ENCODE data around the gene RABGAP1L. TPM values are rescaled to one million over a fixed set of nuclear protein-coding genes. Genes with fewer than 3 reads are reported as not detected.
"Not testable (repeated sequence)": the region's sequence is repeated elsewhere in the genome, so short reads cannot be mapped to it uniquely, and the experiment has no call there.

RABGAP1L gene
- total and polyA plus RNA-seq, 7 experiments from 2014 or later: 38.4 to 97.4 (median 55.1) TPM

GRCh38 chr1:174497478-174497877, 338.2 kb downstream of the RABGAP1L start:
- CTCF ChIA-PET: no interaction called here
- POLR2A ChIA-PET: no interaction called here
- Histone ChIP-seq H3K9me3 (ENCODE audit: control insufficient read depth in 2 of 3, low read length in 3 of 3) (no peaks in the 10 kb centered on the region), H3K4me3 (ENCODE audit: low read length) (no peak overlapping the region), H3K4me1 (ENCODE audit: control insufficient read depth in 2 of 2, insufficient read depth in 2 of 2, low read length in 2 of 2) (no peaks in the 10 kb centered on the region), H3K27ac (ENCODE audit: low read depth, low read length) (no peak overlapping the region), H3K36me3 (ENCODE audit: control insufficient read depth in 2 of 3, insufficient read depth in 3 of 3, low read length in 3 of 3) (no peaks in the 10 kb centered on the region), H3K27me3 (ENCODE audit: control insufficient read depth in 2 of 2, insufficient read depth in 2 of 2, low read length in 2 of 2) (no peaks in the 10 kb centered on the region)
- Mint-ChIP-seq H3K9me3 (peaks cover 0 to 3% (median 0%) of the 10 kb centered on the region in 11 donors), H3K27me3 (no peaks in the 10 kb centered on the region), H3K36me3 (peaks cover 0 to 15% (median 4%) of the 10 kb centered on the region in 5 donors), H3K27ac (no peak overlapping the region), H3K4me1 (peaks cover 0 to 8% (median 2%) of the 10 kb centered on the region in 7 donors), H3K4me3 (no peak overlapping the region)
- no peak for ATAC-seq
- no peak for DNase-seq
- intact Hi-C loops (cut with micrococcal nuclease): no loop called here

- ATAC-seq; H3K27me3 ChIP-seq (ENCODE audit: control insufficient read depth in 2 of 2, insufficient read depth in 2 of 2, low read length in 2 of 2); POLR2A ChIA-PET; H3K4me1 ChIP-seq (ENCODE audit: control insufficient read depth in 2 of 2, insufficient read depth in 2 of 2, low read length in 2 of 2); H3K36me3 ChIP-seq (ENCODE audit: control insufficient read depth in 2 of 3, insufficient read depth in 3 of 3, low read length in 3 of 3); CTCF ChIA-PET; H3K27ac Mint-ChIP-seq; H3K9me3 Mint-ChIP-seq; H3K9me3 ChIP-seq (ENCODE audit: control insufficient read depth in 2 of 3, low read length in 3 of 3); H3K4me3 Mint-ChIP-seq; H3K27ac ChIP-seq (ENCODE audit: low read depth, low read length); DNase-seq; H3K27me3 Mint-ChIP-seq; H3K4me1 Mint-ChIP-seq; intact Hi-C loops (cut with micrococcal nuclease); H3K4me3 ChIP-seq (ENCODE audit: low read length): not testable (repeated sequence)
- H3K36me3 Mint-ChIP-seq: peaks cover 0 to 21% (median 11%) of the 10 kb centered on the region in 5 donors
These were observed 357.4 kb downstream of the RABGAP1L start for GRCh38 chr1:174516755-174517154.

- no peaks in the 10 kb centered on the region for H3K4me1 ChIP-seq (ENCODE audit: control insufficient read depth in 2 of 2, insufficient read depth in 2 of 2, low read length in 2 of 2)
- Mint-ChIP-seq H3K4me1 (peaks cover 0 to 7% (median 0%) of the 10 kb centered on the region in 7 donors), H3K27me3 (no peaks in the 10 kb centered on the region), H3K27ac (no peak overlapping the region), H3K36me3 (peaks cover 0 to 34% (median 30%) of the 10 kb centered on the region in 5 donors), H3K9me3 (peaks cover 0 to 36% (median 18%) of the 10 kb centered on the region in 11 donors), H3K4me3 (no peak overlapping the region)
- no peaks in the 10 kb centered on the region for H3K27me3 ChIP-seq (ENCODE audit: control insufficient read depth in 2 of 2, insufficient read depth in 2 of 2, low read length in 2 of 2)
- H3K27ac ChIP-seq (ENCODE audit: low read depth, low read length): no peak overlapping the region
- CTCF ChIA-PET: no interaction called here
- peaks cover 0 to 10% (median 0%) of the 10 kb centered on the region in 3 experiments for H3K9me3 ChIP-seq (ENCODE audit: control insufficient read depth in 2 of 3, low read length in 3 of 3)
- intact Hi-C loops (cut with micrococcal nuclease): no loop called here
- no peak overlapping the region for H3K4me3 ChIP-seq (ENCODE audit: low read length)
- ATAC-seq (no peak), DNase-seq (no peak)
- H3K36me3 ChIP-seq (ENCODE audit: control insufficient read depth in 2 of 3, insufficient read depth in 3 of 3, low read length in 3 of 3): no peaks in the 10 kb centered on the region
- POLR2A ChIA-PET: no interaction called here
These were observed 360.5 kb downstream of the RABGAP1L start for GRCh38 chr1:174519844-174520243.

- Histone ChIP-seq H3K36me3 (ENCODE audit: control insufficient read depth in 2 of 3, insufficient read depth in 3 of 3, low read length in 3 of 3) (no peaks in the 10 kb centered on the region), H3K9me3 (ENCODE audit: control insufficient read depth in 2 of 3, low read length in 3 of 3) (peaks cover 0 to 13% (median 7%) of the 10 kb centered on the region in 3 experiments), H3K4me1 (ENCODE audit: control insufficient read depth in 2 of 2, insufficient read depth in 2 of 2, low read length in 2 of 2) (no peaks in the 10 kb centered on the region), H3K4me3 (ENCODE audit: low read length) (no peak overlapping the region), H3K27me3 (ENCODE audit: control insufficient read depth in 2 of 2, insufficient read depth in 2 of 2, low read length in 2 of 2) (no peaks in the 10 kb centered on the region), H3K27ac (ENCODE audit: low read depth, low read length) (no peak overlapping the region)
- Mint-ChIP-seq H3K27me3 (no peaks in the 10 kb centered on the region), H3K9me3 (peaks cover 3 to 60% (median 28%) of the 10 kb centered on the region in 11 donors), H3K4me3 (no peak overlapping the region), H3K4me1 (peaks cover 0 to 8% (median 0%) of the 10 kb centered on the region in 7 donors), H3K36me3 (peaks cover 16 to 58% (median 46%) of the 10 kb centered on the region in 5 donors), H3K27ac (no peak overlapping the region)
- ATAC-seq (no peak), DNase-seq (no peak)
- POLR2A ChIA-PET: no interaction called here
- intact Hi-C loops (cut with micrococcal nuclease): no loop called here
- CTCF ChIA-PET: no interaction called here
These were observed 372.4 kb downstream of the RABGAP1L start for GRCh38 chr1:174531751-174532150.

DNA sequence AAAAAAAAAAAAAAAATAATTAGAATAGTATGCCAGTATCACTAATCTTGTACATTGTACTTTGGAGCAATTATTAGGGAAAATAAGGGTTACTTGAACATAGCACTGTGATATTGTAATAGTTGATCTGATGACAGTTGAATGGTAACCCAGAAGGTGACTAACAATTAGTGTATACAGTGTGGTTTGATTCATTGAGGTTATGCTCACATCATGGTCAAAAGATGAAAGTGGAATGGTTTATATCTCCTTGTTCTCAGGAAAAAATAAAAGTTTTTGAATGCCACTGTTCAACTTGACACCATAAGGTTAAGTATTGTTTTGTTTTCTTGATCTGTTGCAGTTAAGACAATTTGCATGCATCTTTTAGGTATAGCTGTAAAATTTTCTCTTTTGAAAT, 375.5 kb downstream of the RABGAP1L start:
- Histone ChIP-seq H3K27me3 (ENCODE audit: control insufficient read depth in 2 of 2, insufficient read depth in 2 of 2, low read length in 2 of 2) (no peaks in the 10 kb centered on the region), H3K4me1 (ENCODE audit: control insufficient read depth in 2 of 2, insufficient read depth in 2 of 2, low read length in 2 of 2) (no peaks in the 10 kb centered on the region), H3K9me3 (ENCODE audit: control insufficient read depth in 2 of 3, low read length in 3 of 3) (peaks cover 0 to 13% (median 10%) of the 10 kb centered on the region in 3 experiments), H3K4me3 (ENCODE audit: low read length) (no peak overlapping the region), H3K27ac (ENCODE audit: low read depth, low read length) (no peak overlapping the region), H3K36me3 (ENCODE audit: control insufficient read depth in 2 of 3, insufficient read depth in 3 of 3, low read length in 3 of 3) (no peaks in the 10 kb centered on the region)
- no peaks in the 10 kb centered on the region for H3K4me1 Mint-ChIP-seq
- ATAC-seq (no peak), DNase-seq (no peak)
- no peak overlapping the region for H3K27ac Mint-ChIP-seq
- no peaks in the 10 kb centered on the region for H3K27me3 Mint-ChIP-seq
- intact Hi-C loops (cut with micrococcal nuclease): no loop called here
- peaks cover 5 to 56% (median 43%) of the 10 kb centered on the region in 5 donors for H3K36me3 Mint-ChIP-seq
- no peak overlapping the region for H3K4me3 Mint-ChIP-seq
- ChIA-PET CTCF (no interaction called here), POLR2A (no interaction called here)
- peaks cover 3 to 59% (median 32%) of the 10 kb centered on the region in 11 donors for H3K9me3 Mint-ChIP-seq

- peaks cover 5 to 60% (median 43%) of the 10 kb centered on the region in 5 donors for H3K36me3 Mint-ChIP-seq
- no peak overlapping the region for H3K4me3 Mint-ChIP-seq
- no peaks in the 10 kb centered on the region for H3K4me1 ChIP-seq (ENCODE audit: control insufficient read depth in 2 of 2, insufficient read depth in 2 of 2, low read length in 2 of 2)
- intact Hi-C loops (cut with micrococcal nuclease): no loop called here
- no peak overlapping the region for H3K27ac ChIP-seq (ENCODE audit: low read depth, low read length)
- H3K4me3 ChIP-seq (ENCODE audit: low read length): no peak overlapping the region
- DNase-seq (no peak), ATAC-seq (no peak)
- peaks cover 0 to 3% (median 0%) of the 10 kb centered on the region in 7 donors for H3K4me1 Mint-ChIP-seq
- no peaks in the 10 kb centered on the region for H3K27me3 ChIP-seq (ENCODE audit: control insufficient read depth in 2 of 2, insufficient read depth in 2 of 2, low read length in 2 of 2)
- H3K9me3 ChIP-seq (ENCODE audit: control insufficient read depth in 2 of 3, low read length in 3 of 3): peaks cover 0 to 10% (median 7%) of the 10 kb centered on the region in 3 experiments
- ChIA-PET POLR2A (interaction anchor here (0.7 kb wide), 1 partner anchor 8 kb away, joined by 3 read pairs; no protein-coding TSS in a partner anchor), CTCF (no interaction called here)
- peaks cover 3 to 63% (median 34%) of the 10 kb centered on the region in 11 donors for H3K9me3 Mint-ChIP-seq
- no peaks in the 10 kb centered on the region for H3K36me3 ChIP-seq (ENCODE audit: control insufficient read depth in 2 of 3, insufficient read depth in 3 of 3, low read length in 3 of 3)
- no peak overlapping the region for H3K27ac Mint-ChIP-seq
- H3K27me3 Mint-ChIP-seq: no peaks in the 10 kb centered on the region
These were observed 375.9 kb downstream of the RABGAP1L start for GRCh38 chr1:174535207-174535606.

- H3K36me3 ChIP-seq (ENCODE audit: control insufficient read depth in 2 of 3, insufficient read depth in 3 of 3, low read length in 3 of 3); H3K27ac ChIP-seq (ENCODE audit: low read depth, low read length); H3K9me3 ChIP-seq (ENCODE audit: control insufficient read depth in 2 of 3, low read length in 3 of 3); H3K4me1 Mint-ChIP-seq; H3K27me3 Mint-ChIP-seq; H3K27me3 ChIP-seq (ENCODE audit: control insufficient read depth in 2 of 2, insufficient read depth in 2 of 2, low read length in 2 of 2); H3K27ac Mint-ChIP-seq; CTCF ChIA-PET; DNase-seq; H3K4me1 ChIP-seq (ENCODE audit: control insufficient read depth in 2 of 2, insufficient read depth in 2 of 2, low read length in 2 of 2); intact Hi-C loops (cut with micrococcal nuclease); H3K4me3 ChIP-seq (ENCODE audit: low read length); H3K4me3 Mint-ChIP-seq; POLR2A ChIA-PET; ATAC-seq: not testable (repeated sequence)
- peaks cover 5 to 68% (median 42%) of the 10 kb centered on the region in 5 donors for H3K36me3 Mint-ChIP-seq
- peaks cover 11 to 69% (median 29%) of the 10 kb centered on the region in 11 donors for H3K9me3 Mint-ChIP-seq
These were observed 384.1 kb downstream of the RABGAP1L start for GRCh38 chr1:174543421-174543820.

Data from naive thymus-derived CD4-positive, alpha-beta T cell (primary cell).